SK-N-SH (cell line): Measurements from ENCODE around the gene FRMPD1. TPM values are rescaled to one million over a fixed set of nuclear protein-coding genes. Genes with fewer than 3 reads are reported as not detected.

Experiments used
- CTCF ChIA-PET: fragments of 300-600, 350-600 bp; formaldehyde crosslinking; extraction: SDS; loops from one replicate; lab custom pipeline; 2021; lab: Yijun Ruan, JAX
- POLR2A ChIA-PET: fragments of 350-600 bp; sonication (Branson Sonifier 250); formaldehyde crosslinking; extraction: SDS; loops from one replicate; lab custom pipeline; 2020; ENCODE audit warnings: antibody characterized with exemption, inconsistent platforms; lab: Yijun Ruan, JAX
- DNase-seq: peaks from one replicate; pipeline ENCODE4 v3.0.0; 2012
- H2AFZ ChIP-seq: fragments of 200-600 bp; sonication (generic); 2 replicates; pipeline ENCODE4 v1.8.1; 2016; ENCODE audit warnings: antibody characterized with exemption, mild to moderate bottlenecking, low read depth
- H3F3A ChIP-seq: fragments of 200-600 bp; sonication (generic); replicated peaks from 2 replicates; pipeline ENCODE3; 2016; ENCODE audit warnings: antibody characterized with exemption, mild to moderate bottlenecking; ENCODE audit not compliant: insufficient read depth
- H3K27ac ChIP-seq, 2 experiments: fragments of 200-500 bp in 1 of 2; fragments of 200-600 bp in 1 of 2; sonication (Bioruptor generic) in 1 of 2; sonication (generic), shearing (Covaris generic) in 1 of 2; 2 replicates each; pipeline versions ENCODE4 v1.5.1 to v1.6.1; 2014 to 2016; ENCODE audit warnings: low read depth in 2 of 2, inconsistent platforms in 1 of 2, low read length in 1 of 2, mild to moderate bottlenecking in 1 of 2, mixed read lengths in 1 of 2
- H3K27me3 ChIP-seq: fragments of 200-600 bp; sonication (generic), shearing (Covaris generic); 2 replicates; pipeline ENCODE4 v1.6.1; 2016; ENCODE audit warnings: mixed run types; ENCODE audit not compliant: insufficient read depth
- H3K36me3 ChIP-seq, 2 experiments: fragments of 200-500 bp in 1 of 2; fragments of 200-600 bp in 1 of 2; sonication (Bioruptor generic) in 1 of 2; sonication (generic) in 1 of 2; replicated peaks in 1 of 2; 2 replicates each; pipeline versions ENCODE3 to v1.5.1; 2014 to 2016; ENCODE audit warnings: low read length in 1 of 2, mild to moderate bottlenecking in 1 of 2; ENCODE audit not compliant: insufficient read depth in 2 of 2, control insufficient read depth in 1 of 2
- H3K4me1 ChIP-seq, 2 experiments: fragments of 200-500 bp in 1 of 2; fragments of 200-600 bp in 1 of 2; sonication (Bioruptor generic) in 1 of 2; sonication (generic), shearing (Covaris generic) in 1 of 2; 2 replicates each; pipeline versions ENCODE4 v1.5.1 to v1.6.1; 2014 to 2016; ENCODE audit warnings: low read depth in 1 of 2, low read length in 1 of 2, mixed run types in 1 of 2; ENCODE audit not compliant: insufficient read depth in 2 of 2, control insufficient read depth in 1 of 2
- H3K4me2 ChIP-seq: fragments of 200-600 bp; sonication (generic), shearing (Covaris generic); 2 replicates; pipeline ENCODE4 v1.6.1; 2017; ENCODE audit warnings: mixed run types
- H3K4me3 ChIP-seq, 2 experiments: fragments of 200-500 bp in 1 of 2; fragments of 200-600 bp in 1 of 2; sonication (Bioruptor generic) in 1 of 2; sonication (generic), shearing (Covaris generic) in 1 of 2; 2 replicates each; pipeline versions ENCODE4 v1.5.1 to v1.8.1; 2014 to 2016; ENCODE audit warnings: low read depth in 2 of 2, inconsistent platforms in 1 of 2, low read length in 1 of 2, mild to moderate bottlenecking in 1 of 2, mixed read lengths in 1 of 2, moderate library complexity in 1 of 2
- H3K79me2 ChIP-seq: fragments of 200-600 bp; sonication (generic); 2 replicates; pipeline ENCODE4 v1.8.1; 2017; ENCODE audit warnings: mild to moderate bottlenecking; ENCODE audit not compliant: insufficient read depth
- H3K9ac ChIP-seq: fragments of 200-600 bp; sonication (generic); 2 replicates; pipeline ENCODE4 v1.6.1; 2017; ENCODE audit warnings: mixed run types
- H3K9me2 ChIP-seq: fragments of 200-600 bp; sonication (generic); 2 replicates; pipeline ENCODE4 v1.6.1; 2017; ENCODE audit warnings: mixed run types
- H3K9me3 ChIP-seq: fragments of 200-600 bp; sonication (generic); 2 replicates; pipeline ENCODE4 v1.6.1; 2017; ENCODE audit warnings: mixed run types, mild to moderate bottlenecking, moderate library complexity
- H4K20me1 ChIP-seq: fragments of 200-600 bp; sonication (generic); 2 replicates; pipeline ENCODE4 v1.6.1; 2017; ENCODE audit warnings: mild to moderate bottlenecking, mixed run types; ENCODE audit not compliant: insufficient read depth
- CHD2 ChIP-seq: fragments of 150-350 bp; IDR thresholded peaks from 2 replicates; pipeline ENCODE4 v1.6.1; 2018; ENCODE audit warnings: low read length; ENCODE audit not compliant: partially characterized antibody
- CTCF ChIP-seq: fragments of 200-600 bp; sonication (generic); IDR thresholded peaks from 2 replicates; pipeline ENCODE4 v1.6.1; 2017; ENCODE audit warnings: antibody characterized with exemption, mild to moderate bottlenecking, moderate library complexity
- ELF1 ChIP-seq: IDR thresholded peaks from 2 replicates; pipeline ENCODE4 v1.4.0; 2012
- EP300 ChIP-seq, 2 experiments: IDR thresholded peaks; 2 replicates each; pipeline versions ENCODE4 v1.4.0 to v1.6.1; 2012; ENCODE audit warnings: borderline replicate concordance in 1 of 2, low read depth in 1 of 2, low read length in 1 of 2
- FOSL2 ChIP-seq: IDR thresholded peaks from 2 replicates; pipeline ENCODE4 v1.4.0; 2012; ENCODE audit warnings: low read depth, mild to moderate bottlenecking, moderate library complexity, borderline replicate concordance
- FOXJ3 ChIP-seq: sonication (generic); formaldehyde crosslinking; IDR thresholded peaks from 2 replicates; pipeline ENCODE4 v1.5.1; 2020; ENCODE audit warnings: mild to moderate bottlenecking, missing genetic modification reagents
- FOXM1 ChIP-seq: IDR thresholded peaks from 2 replicates; pipeline ENCODE4 v1.4.0; 2012; ENCODE audit warnings: low read depth, mild to moderate bottlenecking
- GABPA ChIP-seq: IDR thresholded peaks from 2 replicates; pipeline ENCODE4 v1.4.0; 2012; ENCODE audit warnings: low read depth, mild to moderate bottlenecking
- IRF3 ChIP-seq: fragments of 150-350 bp; IDR thresholded peaks from 2 replicates; pipeline ENCODE4 v1.6.1; 2016; ENCODE audit warnings: mild to moderate bottlenecking, low read depth, low read length
- MAX ChIP-seq: IDR thresholded peaks from 2 replicates; pipeline ENCODE4 v1.4.0; 2012; ENCODE audit warnings: low read depth
- MEF2A ChIP-seq: IDR thresholded peaks from 2 replicates; pipeline ENCODE4 v1.4.0; 2012; ENCODE audit warnings: low read depth, borderline replicate concordance
- MXI1 ChIP-seq: IDR thresholded peaks from 2 replicates; pipeline ENCODE4 v1.6.1; 2012; ENCODE audit warnings: mild to moderate bottlenecking, low read depth, low read length, improper control_type of control experiment
- NFIC ChIP-seq: IDR thresholded peaks from 2 replicates; pipeline ENCODE4 v1.4.0; 2012; ENCODE audit warnings: borderline replicate concordance
- NRF1 ChIP-seq: IDR thresholded peaks from 2 replicates; pipeline ENCODE4 v1.6.1; 2012; ENCODE audit warnings: low read depth, mild to moderate bottlenecking, low read length
- PBX3 ChIP-seq: IDR thresholded peaks from 2 replicates; pipeline ENCODE4; 2012
- RCOR1 ChIP-seq: fragments of 150-350 bp; IDR thresholded peaks from 2 replicates; pipeline ENCODE4 v1.6.1; 2017; ENCODE audit warnings: antibody characterized with exemption, low read length
- REST ChIP-seq: IDR thresholded peaks from 2 replicates; pipeline ENCODE4 v1.6.1; 2012; ENCODE audit warnings: mild to moderate bottlenecking, low read depth, low read length, moderate library complexity
- RFX5 ChIP-seq: IDR thresholded peaks from 2 replicates; pipeline ENCODE4 v1.6.1; 2012; ENCODE audit warnings: mild to moderate bottlenecking, improper control_type of control experiment, low read length
- SIN3A ChIP-seq: IDR thresholded peaks from 2 replicates; pipeline ENCODE4 v1.6.1; 2012; ENCODE audit warnings: low read depth, mild to moderate bottlenecking, low read length, moderate library complexity, borderline replicate concordance
- TAF1 ChIP-seq: IDR thresholded peaks from 2 replicates; pipeline ENCODE4 v1.6.1; 2012; ENCODE audit warnings: low read depth, mild to moderate bottlenecking, low read length, moderate library complexity, borderline replicate concordance
- TCF12 ChIP-seq: IDR thresholded peaks from 2 replicates; pipeline ENCODE4 v1.4.0; 2012
- TEAD4 ChIP-seq: IDR thresholded peaks from 2 replicates; pipeline ENCODE4 v1.4.0; 2012; ENCODE audit warnings: mild to moderate bottlenecking, borderline replicate concordance; ENCODE audit not compliant: insufficient read depth
- USF2 ChIP-seq: fragments of 150-350 bp; IDR thresholded peaks from 2 replicates; pipeline ENCODE4 v1.6.1; 2017; ENCODE audit warnings: antibody characterized with exemption, low read length, low read depth, borderline replicate concordance
- YY1 ChIP-seq: IDR thresholded peaks from 2 replicates; pipeline ENCODE4 v1.4.0; 2012; ENCODE audit warnings: low read depth, mild to moderate bottlenecking
- WGBS: methylation state at CpG from one replicate; pipeline ENCODE4 v1.1.6; 2017; ENCODE audit warnings: low lambda C conversion rate; 5-methylcytosine and 5-hydroxymethylcytosine counted together
- polyA plus RNA-seq, 3 experiments: library from polyadenylated mRNA; depleted of rRNA; stranded (reverse); fragments of >200 nt; gene quantifications; 2 replicates each; pipeline ENCODE4 v1.2.3, GENCODE V29; 2012

Gene FRMPD1
- polyA plus RNA-seq, 1 of the 3 experiments (the other 2 are of a cell fraction): not detected

GRCh38 chr9:37753489-37754190, 102.9 kb downstream of the FRMPD1 start, which contains the start of gene TRMT10B:
TSS of gene TRMT10B (plus strand) at chr9:37753805. CDS start at chr9:37761932, 8,127 bp downstream.
- H3K27ac ChIP-seq: peak within 1 kb of the TSS; percentile 38 to 76; a peak in 3 of 4 replicates
- POLR2A ChIA-PET: interaction anchor here (0.6 to 1.5 kb wide), 2 partner anchors 31 to 131 kb away, joined by 3 to 4 read pairs; partner anchors contain the start of gene EXOSC3
- peak within 1 kb of the TSS; percentile 81 for H3K4me2 ChIP-seq
- peaks cover 0 to 6% of the 10 kb centered on the region in 2 experiments; a peak in 1 of 4 replicates for H3K4me1 ChIP-seq
- H4K20me1 ChIP-seq: no peaks in the 10 kb centered on the region
- H3K36me3 ChIP-seq: no peaks in the 10 kb centered on the region
- H3F3A ChIP-seq: no peaks in the 10 kb centered on the region
- WGBS: 4% methylated on average over 30 of the region's 40 CpGs
- H3K9me3 ChIP-seq: no peaks in the 10 kb centered on the region
- CTCF ChIA-PET: interaction anchor here (0.7 kb wide), 1 partner anchor 26 kb away, joined by 3 read pairs; no protein-coding TSS in a partner anchor
- peak within 1 kb of the TSS; percentile 84 to 90 for H3K4me3 ChIP-seq
- H2AFZ ChIP-seq: peak within 1 kb of the TSS; percentile 96
- H3K9ac ChIP-seq: peak within 1 kb of the TSS; percentile 86
- H3K9me2 ChIP-seq: no peaks in the 10 kb centered on the region
- DNase-seq: peak; percentile 93
- 0 out of 2 replicates have a peak, but pooled peaks cover 4% of the 10 kb centered on the region for H3K79me2 ChIP-seq
- no peaks in the 10 kb centered on the region for H3K27me3 ChIP-seq
- TF ChIP-seq MAX (peak; percentile 73; the same call in 1 of the 2 replicates), MEF2A (no peak), CHD2 (peak; percentile 57), TEAD4 (no peak), YY1 (no peak), IRF3 (no peak), MXI1 (peak; percentile 68), RCOR1 (no peak), CTCF (peak; percentile 9; the same call in 1 of the 2 replicates), TAF1 (0 out of 2 replicates have a peak, but pooled peaks have one; percentile 38), ELF1 (peak; percentile 77), NFIC (no peak), EP300 (IDR thresholded peaks at IDR 0.05; ENCODE audit: borderline replicate concordance in 1 of 2, low read depth in 1 of 2, low read length in 1 of 2) (no peak), FOSL2 (no peak), SIN3A (no peak), USF2 (no peak), RFX5 (no peak), GABPA (peak; percentile 76), NRF1 (no peak), TCF12 (no peak), FOXJ3 (no peak), FOXM1 (no peak), REST (no peak), PBX3 (no peak)
